GM18909 (cell line): Measurements from ENCODE around the gene POPDC3.
A peak's percentile ranks its signal among the peaks of the same experiment; 100 is the strongest.

Experiments
- ATAC-seq: cut with Tn5 transposase; IDR thresholded peaks from one replicate; pipeline ENCODE4 v1.9.1; 2021; ENCODE audit warnings: mild to moderate bottlenecking; ENCODE audit not compliant: unreplicated experiment, poor library complexity

Gene POPDC3

DNA sequence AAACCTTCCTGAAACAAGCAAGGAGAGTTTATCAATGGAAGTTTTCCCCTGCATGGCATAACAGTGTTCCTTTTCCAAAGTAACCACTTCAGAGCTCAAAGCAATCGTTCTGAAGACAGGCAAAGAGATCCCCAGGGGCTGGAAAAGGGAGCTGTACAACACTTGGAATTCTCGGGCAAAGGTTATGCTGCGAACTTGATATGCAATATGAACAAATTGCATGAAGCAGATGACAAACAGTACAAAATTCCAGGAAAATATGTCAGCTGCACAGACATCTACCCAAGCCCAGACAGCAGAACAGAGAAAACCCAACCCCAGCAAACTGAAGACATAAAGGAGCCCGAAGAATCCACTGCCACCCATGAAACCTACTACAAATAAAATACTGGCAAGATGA is 18.4 kb downstream of the POPDC3 start:
- ATAC-seq, result no peak

DNA sequence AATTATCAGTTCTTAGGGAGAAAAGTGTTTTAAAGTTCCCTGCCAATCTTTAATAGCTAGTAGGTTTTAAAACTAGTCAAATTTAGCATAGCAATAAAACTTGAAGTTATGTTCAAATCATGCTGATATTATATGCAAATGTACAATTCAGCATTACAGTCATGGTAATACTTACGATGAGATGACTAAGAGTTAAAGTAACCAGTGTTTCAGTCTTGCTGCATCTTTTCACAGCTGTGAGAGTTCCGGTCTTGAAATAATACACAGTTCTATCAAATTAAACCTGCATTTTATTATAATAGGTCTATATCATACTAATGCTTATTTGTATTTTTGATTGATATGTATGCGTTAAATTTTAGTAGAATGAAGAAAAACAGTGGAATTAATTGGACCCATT is 26.1 kb downstream of the POPDC3 start:
- no peak for ATAC-seq

DNA sequence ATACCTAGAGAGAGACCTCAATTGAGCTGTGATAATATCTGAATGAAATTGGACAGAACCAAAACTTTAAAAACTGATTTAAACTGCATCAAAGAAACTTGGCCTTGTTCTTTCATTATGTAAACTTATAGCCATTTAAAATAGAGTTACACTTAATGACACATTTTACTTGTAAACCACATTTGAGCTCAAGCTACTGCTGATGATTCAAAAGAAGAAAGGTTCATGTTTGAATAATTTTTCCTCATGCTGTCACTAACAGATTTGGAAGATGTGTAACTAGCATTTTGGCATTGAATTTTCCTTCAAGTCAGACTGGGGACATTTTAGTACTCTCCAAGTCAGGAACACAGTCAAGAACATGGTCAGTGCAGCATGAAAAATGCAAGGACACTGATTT is 26.9 kb downstream of the POPDC3 start:
- ATAC-seq, result no peak

DNA sequence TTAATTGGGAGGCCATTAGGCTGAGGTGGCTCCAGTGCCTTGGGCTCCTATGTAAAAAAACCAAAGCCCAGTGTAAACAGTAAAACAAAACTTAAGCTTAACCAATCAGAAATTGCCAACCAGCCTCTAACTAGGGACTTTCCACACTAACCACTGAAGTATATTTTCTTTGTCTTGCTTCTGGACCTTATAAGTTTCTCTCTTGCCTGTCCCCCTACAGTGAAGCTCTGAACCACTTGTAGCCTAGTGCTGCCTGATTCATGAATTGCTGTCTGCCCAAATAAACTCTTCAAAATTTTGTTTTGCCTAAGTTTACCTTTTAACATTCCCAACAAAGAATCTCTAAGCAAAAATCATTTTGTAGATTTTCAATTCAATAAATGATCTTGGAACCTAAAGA is 28.2 kb downstream of the POPDC3 start:
- no peak for ATAC-seq

DNA sequence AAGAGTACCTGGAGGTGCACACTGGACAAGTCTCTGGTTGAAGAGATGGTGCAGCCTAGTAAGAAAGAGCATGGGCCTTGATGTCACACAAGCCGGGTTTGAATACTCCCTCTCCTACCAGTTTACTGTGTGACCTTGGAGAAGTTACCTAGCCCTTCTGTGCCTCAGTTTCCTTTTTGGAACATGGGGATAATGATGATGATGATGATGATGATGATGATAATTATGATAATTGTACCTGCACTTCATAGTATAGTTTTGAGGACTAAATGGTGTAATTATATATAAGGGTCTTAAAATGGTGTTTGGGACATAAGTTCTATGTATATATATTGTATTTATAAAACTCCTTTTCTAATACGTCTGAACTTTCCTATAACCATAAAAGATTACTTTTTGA is 41.7 kb downstream of the POPDC3 start:
- no peak for ATAC-seq

DNA sequence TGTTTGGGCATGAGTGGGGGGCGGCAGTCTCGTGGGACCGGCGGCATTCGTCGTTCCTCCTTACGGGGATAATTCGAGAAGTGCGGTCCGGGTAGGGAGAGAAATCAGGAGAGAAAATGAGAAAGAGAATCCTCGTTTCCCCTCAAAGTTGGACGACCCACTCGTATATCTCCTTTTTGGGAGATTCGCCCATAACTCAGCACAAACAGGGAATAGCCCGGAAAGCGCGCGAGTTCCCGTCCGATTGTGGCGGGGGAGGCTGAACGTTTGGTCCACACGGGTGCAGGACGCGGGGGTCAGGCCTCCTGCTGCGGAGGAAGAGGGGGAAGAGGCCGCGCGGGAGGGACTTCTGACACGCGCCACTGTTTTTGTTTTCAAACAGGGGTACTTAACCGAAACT is 42.4 kb downstream of the POPDC3 start:
- no peak for ATAC-seq

DNA sequence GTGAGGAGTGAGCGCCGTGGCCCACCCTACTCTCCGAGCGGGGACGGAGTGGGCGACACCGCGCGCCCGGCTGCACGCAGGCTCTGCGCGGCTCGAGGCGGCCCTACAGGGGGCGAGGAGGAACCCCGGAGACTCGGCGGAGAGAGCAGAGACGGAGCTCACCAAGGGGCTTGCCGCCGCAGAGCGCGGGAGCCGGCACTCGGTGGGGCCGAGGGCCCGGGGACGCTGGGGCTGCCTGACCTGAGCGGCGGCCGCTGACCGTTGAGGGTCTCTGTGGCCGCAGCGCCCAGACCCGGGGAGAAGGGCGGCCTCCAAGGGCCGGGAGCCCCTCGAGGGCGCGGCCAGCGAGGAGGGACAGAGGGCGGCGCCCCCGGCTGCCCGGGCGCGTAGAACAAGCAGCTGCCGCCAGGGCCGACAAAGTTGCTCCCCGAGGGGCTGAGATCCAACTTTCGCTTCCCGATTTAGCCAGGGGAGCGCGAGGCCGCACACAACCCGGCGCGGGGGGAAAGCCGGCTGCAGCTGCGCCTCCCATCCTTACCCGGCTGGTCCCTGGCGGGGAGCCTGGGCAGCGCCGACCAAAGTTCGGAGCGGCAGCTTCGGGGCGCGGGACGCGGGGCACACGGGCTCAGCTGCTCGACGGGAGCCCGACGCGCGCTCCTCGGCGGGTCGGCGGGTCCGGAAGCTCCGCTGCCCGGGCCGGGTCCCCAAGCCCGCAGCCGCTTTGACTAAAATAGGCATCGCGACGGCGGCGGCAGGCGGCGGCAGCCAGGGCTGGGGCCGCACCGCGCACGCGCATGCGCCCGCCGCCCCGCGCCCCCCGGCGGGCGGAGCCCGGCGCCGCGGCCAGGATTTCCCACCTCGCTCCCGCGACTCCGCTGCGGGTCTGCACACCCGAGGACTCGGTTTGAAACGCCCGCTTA is 43.1 kb downstream of the POPDC3 start:
- peak; percentile 67 for ATAC-seq

DNA sequence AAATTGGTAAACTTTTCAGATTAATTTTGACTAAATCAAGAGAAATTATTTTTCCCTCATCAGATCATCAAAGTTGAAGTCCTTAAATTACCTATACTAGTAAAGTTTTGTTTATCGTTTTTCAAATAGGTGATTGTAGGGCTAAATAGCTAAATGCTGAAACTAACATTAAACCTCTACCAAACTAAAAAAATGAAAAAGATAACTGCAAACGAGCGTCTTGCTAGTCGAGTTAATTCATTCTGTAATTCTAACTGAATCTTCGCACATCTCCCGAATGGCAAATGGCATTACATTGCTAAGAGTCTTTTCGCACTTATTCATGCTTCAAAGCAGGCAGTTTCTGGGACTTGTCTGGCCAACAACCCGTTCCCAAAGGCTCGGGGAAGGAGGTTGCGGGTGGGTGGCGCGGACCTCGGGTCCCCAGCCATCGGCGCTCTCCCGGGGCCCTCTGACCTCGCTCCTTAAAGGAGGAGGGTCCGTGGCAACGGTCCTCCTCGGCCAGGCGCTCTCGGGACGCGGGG is 43.8 kb downstream of the POPDC3 start:
- ATAC-seq, result no peak

DNA sequence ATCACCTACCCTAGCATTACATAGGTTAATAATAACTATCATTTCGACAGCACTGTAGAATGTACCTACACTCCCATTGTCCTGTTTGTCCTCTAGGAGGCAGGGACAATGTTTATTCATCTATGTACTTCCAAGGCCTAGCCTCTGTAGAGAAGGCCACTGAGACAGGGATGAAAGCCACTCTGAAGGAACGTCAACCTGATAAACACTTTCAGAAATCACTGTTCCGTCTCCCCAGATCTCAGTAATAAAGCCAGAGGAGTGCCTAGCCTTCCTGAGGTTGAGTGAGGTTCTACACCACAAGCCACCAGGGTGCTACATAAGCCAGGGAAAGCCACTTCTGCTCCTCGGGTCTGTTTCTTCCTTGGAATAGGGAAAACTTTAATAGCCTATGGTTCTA is 44.8 kb downstream of the POPDC3 start:
- ATAC-seq, result no peak

DNA sequence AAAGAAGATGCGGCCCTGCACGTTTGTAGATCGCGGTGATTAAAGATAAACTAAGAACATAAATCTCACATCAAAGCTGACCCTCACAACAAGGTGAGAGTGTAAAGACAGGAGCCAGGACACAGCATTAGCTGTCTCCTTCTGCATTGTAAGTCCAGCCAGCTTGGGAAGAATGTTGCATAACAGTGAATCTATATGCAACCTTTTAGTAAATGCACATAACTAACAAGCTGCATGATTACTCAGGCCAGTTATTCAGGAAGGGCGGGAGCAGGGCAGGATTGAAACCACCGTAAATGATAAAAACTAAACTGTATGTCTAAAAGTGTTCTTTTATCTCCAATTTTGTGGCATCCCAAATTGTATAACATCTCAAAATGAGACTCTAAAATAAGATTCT is 57.1 kb downstream of the POPDC3 start:
- no peak for ATAC-seq

DNA sequence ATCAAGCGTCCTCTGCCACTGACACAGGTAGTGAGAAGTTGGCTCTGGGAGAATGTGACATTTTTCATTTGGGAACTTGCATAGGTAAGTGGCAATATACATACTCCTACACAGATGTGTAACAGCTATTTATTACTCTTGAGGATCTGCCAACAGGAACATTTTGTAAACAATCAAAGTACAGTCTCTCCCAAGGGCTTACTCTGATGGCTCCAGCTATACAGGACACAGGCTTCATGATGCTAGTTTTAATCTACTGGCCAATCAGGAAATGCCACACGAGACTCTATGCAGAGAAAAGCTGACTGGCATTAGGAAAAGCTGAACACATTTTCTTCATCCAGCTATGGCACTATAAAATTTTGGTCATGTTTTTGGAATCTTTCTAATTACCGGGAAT is 57.8 kb downstream of the POPDC3 start:
- no peak for ATAC-seq

DNA sequence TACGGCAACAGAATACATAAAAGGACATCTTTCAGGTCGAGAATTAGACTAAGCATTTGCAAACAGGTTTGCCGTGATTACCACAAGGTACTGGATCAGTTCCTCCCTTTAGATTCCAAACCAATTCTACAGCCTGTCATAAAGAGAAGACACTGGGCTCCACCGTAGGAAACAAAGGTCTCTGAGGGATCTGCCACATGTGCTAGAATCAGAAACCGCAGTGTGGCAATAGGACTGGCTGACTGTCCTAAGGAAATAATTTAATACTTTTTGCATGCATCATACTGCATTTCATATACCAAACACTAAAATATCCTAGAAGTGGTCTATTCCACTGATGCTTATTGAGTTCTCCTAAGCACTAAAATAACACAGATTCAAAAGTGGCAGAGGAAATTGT is 59.2 kb downstream of the POPDC3 start:
- ATAC-seq, result no peak

DNA sequence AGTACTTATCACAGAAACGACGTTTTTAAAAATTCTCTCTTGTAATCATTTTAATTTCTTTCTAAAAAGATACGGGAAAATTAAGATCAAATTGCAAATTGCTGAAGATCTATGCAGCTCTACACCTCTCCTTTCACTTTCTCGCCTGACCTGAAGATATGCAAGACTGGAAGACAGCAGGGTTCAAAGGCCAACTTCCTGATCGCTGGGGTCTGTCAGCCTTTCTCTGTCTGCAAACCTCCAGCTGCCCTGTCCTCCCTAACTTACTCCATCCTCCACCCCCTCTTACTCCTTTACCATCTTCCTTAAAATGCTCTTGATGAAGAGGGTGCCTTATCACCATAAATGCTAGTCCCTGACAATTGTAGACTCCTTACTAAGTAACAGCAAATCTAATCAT is 63.7 kb downstream of the POPDC3 start:
- no peak for ATAC-seq

DNA sequence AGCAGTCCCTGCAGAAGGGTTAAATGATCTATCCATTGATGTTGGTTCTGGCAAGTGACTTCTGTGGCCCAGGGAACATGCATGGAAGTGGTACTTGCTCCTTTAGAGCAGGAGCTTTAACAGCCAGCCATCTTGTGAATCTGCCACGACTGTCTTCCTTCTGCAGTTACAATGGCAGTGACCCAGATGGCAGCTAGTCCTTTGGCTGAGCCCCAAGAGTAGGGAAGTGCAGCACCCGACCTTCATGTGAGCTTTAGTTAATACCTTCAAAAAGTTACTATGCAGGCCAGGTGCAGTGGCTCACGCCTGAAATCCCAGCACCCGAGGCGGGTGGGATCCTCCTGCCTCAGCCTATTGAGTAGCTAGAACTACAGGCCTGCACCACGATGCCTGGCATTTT is 66.4 kb downstream of the POPDC3 start:
- ATAC-seq, result no peak

DNA sequence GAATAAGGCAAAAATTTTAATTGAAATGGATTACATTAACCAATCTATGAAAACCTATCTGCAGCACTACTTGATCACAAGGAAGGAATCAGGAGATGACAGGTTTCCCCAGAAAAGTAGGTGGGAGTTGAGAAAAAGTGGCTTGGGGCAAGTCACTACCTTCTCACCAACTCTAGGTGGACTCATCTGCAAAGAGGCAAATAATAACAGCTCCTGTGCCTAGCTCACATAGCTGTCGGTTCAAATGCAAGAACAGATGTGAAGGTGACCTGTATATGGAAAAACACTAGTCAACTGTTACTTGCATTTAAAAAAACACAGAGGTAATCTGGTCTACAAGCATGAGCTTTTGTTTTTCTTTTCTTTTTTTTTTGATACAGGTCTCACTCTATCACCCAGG is 67.2 kb downstream of the POPDC3 start:
- no peak for ATAC-seq

DNA sequence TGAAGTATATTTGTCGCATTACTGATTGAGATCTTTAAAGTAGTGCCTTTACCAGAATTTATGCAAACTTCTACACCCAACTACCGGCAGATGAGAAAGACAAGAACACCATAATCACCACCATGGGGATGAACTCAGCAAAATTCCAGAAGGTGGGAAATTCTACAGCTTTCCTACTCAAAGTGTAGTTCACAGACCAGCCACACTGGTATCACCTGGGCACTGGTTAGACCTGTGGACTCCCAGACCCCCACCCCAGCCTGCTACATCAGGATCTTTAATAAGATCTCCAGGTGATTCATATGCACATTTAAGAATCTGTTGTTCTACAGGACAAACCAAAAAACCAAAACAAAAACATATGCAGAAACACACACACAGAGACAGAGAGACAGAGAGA is 67.9 kb downstream of the POPDC3 start:
- ATAC-seq, result no peak

DNA sequence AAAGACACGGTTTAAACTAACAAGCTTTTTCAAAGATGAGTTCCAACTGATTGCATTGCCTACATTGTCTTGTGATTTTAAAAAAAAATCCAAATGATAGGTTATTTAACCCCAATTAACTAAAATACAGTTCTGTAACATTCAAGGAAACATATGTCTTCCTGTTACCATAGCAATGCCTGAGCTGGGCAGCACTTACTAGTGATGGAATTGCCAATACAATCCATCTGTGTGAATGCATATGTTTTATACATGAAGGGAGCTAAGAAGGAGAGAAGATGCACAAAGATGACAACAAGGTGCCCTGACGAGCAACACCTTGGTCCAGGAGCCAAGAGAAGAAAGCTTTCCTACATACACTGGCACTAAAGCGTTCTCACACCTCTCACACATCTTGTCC is 68.7 kb downstream of the POPDC3 start:
- ATAC-seq, result no peak

DNA sequence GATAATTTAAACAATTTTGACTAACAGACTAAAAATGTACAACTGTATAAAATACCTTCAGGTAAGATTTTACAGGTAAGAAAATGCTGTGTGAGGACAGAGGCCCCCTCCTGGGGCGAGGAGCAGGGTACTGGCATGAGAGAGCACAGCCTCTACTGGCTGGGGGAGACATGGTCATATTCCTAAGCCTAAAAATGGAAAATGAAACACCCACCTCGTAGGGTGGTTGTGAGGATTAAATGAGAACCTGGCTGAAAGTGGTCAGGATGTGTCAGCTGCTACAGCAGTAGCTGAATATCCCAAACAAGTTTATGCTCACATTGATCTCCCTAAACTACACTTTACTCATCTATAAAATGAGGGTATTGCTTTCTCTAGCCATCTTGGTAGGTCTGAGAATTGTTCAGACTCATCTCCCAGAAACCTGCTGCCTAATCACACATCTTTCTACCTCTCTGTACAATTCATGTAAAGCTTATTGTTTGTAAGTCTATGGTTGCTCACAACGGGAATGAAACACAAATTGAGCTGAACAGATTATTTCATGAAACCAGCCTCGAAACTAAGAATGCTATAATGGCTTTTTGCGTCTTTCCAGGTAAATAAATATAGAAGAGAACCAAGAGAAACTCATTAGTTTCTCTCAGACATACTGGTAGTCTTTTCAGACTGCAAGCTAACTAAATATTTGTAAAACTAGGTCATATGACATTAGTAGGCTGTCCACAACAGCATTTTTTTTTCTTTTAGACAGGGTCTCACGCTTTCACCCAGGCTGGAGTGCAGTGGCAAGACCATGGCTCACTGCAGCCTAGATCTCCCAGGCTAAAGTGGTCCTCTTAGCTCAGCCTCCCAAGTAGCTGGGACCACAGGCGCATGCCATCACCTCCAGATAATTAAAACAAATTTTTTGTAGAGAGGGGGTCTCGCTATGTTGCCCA is 69.6 kb downstream of the POPDC3 start:
- ATAC-seq, result no peak

DNA sequence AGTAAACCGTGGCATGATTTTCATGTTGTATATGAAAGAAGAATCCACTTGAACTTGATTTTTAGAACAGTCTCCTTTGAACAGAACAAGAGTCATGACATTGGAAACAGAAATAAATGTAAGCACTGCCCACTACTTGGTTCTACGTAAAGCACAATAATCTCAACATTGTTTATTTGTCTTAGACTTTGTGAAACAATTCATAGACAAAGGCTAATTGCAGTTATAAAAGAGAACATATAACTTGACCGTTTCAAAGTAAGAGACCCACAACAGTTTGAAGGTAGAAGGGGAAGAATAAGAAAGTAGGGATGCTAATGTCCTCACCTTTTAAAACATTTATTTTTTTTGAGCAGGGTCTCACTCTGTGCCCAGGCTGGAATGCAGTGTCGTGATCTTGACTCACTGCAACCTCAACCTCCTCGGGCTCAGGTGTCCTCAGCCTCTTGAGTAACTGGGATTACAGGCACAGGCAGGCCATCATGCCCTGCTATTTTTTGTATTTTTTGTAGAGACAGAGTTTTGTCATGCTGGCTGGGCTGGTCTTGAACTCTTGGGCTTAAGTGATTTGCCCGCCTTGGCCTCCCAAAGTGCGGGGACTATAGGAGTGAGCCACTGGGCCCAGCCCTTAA is 71.1 kb downstream of the POPDC3 start:
- no peak for ATAC-seq
